ENCODE measurements around the gene MT1H.
"Not testable (repeated sequence)": the region's sequence is repeated elsewhere in the genome, so short reads cannot be mapped to it uniquely, and the experiment has no call there.

MT1H gene

DNA sequence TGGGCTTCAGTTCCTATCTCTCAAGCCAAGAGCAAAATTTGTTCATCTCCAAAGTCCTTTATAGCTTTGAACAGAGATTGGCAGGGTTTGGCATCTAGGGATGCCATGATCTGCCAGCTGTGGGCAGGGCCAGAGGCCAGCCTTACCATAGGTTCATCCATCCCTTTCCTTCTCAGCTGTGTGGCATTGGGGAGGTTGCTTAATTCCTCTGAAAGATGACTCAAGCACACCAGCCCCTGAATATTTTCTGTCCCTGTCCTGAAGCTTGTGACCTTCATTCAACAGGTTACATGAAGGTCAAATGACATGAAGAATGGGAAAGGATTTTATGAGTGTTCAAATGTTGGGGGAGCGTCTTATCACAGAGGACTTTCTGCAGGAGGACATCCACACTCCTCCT, 5.1 kb upstream of the MT1H start:
- no peak for DNase-seq (ENCODE audit: low read depth, low spot score)

DNA sequence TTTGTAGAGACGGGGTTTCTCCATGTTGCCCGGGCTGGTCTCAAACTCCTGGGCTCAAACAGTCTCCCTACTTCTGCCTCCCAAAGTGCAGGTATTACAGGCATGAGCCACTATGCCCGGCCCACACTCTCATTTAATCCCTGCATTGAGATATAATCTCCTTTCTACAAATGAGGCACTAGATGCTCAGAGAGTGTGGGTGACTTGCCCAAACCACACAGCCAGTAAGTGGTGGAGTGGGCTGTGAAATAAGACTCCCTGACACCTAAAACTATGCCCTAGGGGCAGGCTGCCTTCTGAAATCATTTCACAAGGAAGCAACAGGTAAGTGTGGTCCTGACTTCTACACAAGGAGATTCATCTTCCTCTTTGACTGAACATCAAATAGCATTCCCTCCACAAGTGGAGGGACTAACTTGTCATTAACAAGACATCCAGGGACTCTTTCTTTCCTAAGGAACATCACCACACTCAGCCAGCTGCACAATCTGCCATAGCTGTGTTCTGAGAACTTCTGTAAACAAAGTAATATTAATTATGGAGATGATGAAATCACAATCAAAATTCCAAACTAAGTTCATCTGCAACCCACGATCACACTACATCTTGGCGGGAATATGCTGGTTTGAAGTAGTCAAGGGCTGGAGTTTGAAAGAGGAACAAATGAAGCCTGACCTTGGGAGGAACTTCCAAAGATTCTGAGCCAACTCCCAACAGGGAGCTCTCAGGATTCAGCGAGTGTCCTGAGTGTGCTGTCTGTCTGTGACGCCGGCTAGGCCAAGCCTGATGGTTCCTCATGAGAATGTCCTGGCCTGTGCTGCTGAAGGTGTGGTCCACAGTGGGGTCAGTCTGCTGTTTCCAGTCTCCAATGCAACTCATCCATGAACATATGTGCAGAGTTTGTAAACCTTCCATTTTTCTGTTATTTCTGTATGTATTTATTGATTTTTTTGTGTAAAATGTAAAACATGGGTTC, 4.0 kb upstream of the MT1H start:
- not testable (repeated sequence) for DNase-seq (ENCODE audit: low read depth, low spot score)

DNA sequence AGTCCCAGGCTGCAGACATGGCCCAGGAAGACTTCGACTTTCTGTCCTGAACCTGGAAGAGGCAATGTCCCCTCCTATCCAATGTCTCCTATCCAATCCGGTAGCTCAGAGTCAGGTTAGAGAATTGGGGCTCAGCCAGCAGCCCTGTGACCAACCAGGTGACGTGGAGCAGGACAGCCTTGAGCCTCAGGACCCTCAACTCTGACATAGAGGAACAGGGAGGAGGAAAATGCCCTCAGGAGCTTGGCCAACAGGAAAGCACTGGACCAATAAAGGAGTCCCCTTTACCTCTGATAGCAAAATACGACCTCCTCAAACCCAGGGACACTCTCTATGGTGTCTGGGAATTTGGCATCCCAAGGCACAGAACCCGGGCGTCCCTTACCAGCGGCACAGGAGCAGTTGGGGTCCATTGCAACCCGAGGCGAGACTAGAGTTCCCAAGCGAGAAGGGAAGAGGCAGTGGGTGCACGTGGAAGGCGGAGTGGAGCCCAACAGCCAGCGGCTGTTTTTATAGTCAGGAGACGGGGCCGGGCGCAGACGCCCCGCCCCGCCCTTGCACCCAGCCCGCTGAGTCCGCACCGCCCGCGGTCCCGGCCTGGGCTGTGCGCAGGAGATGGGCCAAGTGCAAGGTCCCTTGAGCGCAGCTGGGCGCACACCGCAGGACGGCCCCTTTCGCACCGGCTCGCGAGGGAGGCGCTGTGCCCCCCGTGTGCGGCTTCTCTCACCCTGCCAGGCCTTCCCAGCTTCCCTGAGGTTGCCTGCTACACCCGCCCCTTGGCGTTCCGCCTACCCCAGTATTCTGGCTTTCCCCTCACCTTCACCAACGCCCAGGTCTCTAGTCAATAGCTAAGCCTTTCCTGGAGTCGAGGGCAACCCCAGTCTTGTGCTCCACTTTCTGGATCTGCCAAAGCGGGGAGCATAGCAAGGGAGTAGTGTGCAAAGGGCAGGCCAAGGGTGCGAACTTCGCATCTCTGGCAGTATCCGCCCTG, 1.7 kb upstream of the MT1H start, which contains the start of gene MT1G:
TSS of gene MT1G (minus strand) at position 485 of the 991 bp plus-strand sequence. CDS start at position 413, 72 bp downstream.
- DNase-seq (ENCODE audit: low read depth, low spot score): no peak

DNA sequence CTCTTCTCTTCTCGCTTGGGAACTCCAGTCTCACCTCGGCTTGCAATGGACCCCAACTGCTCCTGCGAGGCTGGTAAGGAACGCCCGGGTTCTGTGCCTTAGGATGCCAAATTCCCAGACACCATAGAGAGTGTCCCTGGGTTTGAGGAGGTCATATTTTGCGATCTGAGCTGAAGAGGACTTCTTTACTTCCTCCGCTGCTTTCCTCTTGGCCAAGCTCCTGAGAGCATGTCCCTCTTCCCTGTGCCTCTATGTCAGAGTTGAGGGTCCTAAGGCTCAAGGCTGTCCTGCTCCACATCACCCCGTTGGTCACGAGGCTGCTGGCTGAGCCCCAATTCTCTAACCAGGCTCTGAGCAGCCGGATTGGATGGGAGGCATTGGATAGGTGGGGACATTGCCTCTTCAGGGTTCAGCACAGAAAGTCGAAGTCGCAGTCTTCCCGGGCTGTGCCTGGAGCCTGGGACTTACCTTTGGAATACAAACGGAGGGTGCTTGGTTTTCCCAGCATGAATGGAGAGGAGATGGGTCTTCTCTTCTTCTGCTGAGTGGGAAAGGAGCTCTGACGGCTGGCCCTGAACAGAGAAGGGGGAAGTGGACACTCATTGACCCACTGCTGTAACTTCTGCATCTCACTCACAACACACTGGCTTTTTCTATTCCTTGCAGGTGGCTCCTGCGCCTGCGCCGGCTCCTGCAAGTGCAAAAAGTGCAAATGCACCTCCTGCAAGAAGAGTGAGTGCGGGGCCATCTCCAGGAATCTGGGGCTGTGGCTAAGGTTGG, 416 bp downstream of the MT1H start:
- DNase-seq (ENCODE audit: low read depth, low spot score): no peak

DNA sequence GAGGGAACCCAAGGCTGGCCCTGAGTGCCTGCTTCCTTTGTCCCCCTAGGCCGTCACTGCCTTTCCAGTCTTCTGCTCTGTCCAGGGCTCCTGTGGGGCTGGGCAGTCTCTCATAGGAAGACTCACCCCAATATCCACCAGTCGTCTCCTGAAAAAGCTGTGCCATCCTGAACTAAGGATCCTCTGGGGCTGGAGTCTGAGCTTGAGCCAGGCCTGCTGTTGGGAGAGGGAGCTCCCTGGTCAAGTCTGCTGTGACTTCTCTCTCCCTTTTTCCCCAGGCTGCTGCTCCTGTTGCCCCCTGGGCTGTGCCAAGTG, 963 bp downstream of the MT1H start:
- no peak for DNase-seq (ENCODE audit: low read depth, low spot score)

DNA sequence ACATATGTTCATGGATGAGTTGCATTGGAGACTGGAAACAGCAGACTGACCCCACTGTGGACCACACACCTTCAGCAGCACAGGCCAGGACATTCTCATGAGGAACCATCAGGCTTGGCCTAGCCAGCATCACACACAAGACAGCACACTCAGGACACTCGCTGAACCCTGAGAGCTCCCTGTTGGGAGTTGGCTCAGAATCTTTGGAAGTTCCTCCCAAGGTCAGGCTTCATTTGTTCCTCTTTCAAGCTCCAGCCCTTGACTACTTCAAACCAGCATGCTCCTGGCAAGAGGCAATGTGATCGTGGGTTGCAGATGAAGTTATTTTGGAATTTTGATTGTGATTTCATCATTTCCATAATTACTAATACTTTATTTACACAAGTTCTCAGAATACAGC, 2.1 kb downstream of the MT1H start:
- not testable (repeated sequence) for DNase-seq (ENCODE audit: low read depth, low spot score)

DNA sequence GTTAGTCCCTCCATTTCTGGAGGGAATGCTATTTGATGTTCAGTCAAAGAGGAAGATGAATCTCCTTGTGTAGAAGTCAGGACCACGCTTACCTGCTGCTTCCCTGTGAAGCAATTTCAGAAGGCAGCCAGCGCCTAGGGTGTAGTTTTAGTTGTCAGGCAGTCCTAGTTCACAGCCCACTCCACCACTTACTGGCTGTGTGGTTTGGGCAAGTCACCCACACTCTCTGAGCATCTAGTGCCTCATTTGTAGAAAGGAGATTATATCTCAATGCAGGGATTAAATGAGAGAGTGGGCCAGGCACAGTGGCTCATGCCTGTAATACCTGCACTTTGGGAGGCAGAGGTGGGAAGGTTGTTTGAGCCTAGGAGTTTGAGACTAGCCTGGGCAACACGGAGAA, 2.6 kb downstream of the MT1H start:
- not testable (repeated sequence) for DNase-seq (ENCODE audit: low read depth, low spot score)

DNA sequence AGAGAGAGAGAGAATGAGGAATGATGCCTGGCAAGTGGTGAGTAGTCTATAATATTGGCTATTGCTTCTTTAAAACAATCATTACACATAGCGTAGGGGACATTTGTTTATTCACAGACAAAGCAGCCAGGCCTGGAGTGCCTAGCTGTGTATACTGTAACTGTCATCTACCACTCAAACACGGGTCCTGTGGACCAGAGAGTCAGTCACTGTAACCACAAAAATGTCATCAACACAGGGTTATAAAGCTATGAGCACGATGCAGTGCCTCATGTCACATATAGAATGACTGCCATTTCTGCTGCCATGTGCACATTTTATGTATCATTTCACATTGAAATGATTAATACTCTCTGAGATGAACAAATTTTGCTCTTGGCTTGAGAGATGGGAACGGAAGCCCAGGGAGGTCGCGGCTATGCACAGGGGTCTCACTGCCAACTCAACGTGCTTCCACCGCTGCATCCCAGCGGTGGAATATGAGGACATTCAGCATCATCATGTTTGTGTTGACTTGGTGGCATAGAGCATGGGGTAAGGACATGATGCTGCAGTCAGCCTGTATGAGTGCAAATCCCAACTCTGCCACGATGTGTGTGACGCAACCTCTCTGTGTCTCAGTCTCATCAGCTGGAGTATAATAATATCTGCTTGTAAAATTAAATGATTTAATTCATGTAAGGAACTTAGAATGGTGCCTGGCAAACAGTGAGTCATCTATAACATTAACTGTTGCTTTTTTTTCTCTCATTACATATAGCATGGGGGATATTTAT, 3.3 kb downstream of the MT1H start:
- DNase-seq (ENCODE audit: low read depth, low spot score): no peak

DNA sequence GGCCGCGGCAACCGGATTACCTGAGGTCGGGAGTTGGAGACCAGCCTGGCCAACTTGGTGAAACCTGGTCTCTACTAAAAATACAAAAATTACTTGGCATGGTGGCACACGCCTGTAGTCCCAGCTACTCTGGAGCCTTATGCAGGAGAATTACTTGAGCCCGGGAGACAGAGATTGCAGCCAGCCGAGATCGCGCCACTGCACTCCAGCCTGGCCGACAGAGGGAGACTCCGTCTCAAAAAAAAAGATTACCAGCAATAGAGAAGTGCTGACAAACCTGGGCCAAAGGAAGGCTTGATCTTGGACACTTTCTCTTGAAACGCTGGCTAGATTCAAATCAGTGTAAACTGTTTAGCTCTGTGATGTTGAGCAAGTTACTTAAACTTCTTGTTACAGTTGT, 4.3 kb downstream of the MT1H start:
- no peak for DNase-seq (ENCODE audit: low read depth, low spot score)

DNA sequence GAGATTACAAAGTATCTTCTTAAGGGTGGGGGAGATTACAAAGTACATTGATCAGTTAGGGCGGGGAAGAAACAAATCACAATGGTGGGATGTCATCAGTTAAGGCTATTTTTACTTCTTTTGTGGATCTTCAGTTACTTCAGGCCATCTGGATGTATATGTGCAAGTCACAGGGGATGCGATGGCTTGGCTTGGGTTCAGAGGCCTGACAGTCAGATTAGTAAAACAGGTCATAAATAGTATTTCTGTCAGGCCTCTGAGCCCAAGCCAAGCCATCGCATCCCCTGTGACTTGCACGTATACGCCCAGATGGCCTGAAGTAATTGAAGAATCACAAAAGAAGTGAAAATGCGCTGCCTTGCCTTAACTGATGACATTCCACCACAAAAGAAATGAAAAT, 5.0 kb downstream of the MT1H start:
- not testable (repeated sequence) for DNase-seq (ENCODE audit: low read depth, low spot score)

DNA sequence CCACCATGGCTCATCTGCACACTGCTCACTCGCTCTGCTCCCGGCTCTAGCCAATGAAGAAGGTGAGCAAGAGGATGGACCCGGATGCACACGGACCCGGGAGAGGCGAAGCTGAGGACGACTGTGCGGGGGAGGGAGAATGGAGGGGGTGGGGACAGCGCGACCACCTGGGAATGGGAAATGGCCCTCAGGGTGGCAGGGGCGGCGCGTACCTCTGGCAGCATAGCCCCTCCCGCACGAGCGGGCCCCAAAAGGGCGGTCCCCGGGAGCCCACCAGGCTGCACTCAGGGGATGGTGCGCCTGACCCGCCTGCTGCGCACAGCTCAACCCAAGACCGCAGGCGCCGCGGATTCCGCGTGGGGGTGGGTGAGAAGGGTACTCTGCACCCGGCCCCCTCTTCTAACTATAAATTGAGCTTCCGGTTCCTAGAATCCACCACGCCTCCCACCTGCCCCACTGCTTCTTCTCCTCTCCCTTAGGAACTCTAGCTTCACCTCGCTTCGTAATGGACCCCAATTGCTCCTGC, 6.1 kb downstream of the MT1H start:
- peak; percentile 16 for DNase-seq (ENCODE audit: low read depth, low spot score)

DNA sequence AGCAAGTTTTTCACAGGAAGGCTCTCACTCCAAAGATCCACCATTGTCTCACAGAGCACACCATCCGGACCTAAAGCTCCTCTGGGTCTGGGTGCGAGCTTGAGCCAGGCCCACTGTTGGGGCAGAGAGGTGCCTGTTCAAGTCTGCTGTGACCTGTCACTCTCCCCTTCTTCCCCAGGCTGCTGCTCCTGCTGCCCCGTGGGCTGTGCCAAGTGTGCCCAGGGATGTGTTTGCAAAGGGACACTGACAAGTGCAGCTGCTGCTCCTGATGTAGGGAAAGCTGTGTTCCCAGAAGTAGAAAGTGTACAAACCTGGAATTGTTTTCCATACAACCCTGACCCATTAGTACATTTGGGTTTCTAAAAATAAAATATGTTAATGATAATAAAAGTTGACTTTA, 7.9 kb downstream of the MT1H start:
- no peak for DNase-seq (ENCODE audit: low read depth, low spot score)

DNA sequence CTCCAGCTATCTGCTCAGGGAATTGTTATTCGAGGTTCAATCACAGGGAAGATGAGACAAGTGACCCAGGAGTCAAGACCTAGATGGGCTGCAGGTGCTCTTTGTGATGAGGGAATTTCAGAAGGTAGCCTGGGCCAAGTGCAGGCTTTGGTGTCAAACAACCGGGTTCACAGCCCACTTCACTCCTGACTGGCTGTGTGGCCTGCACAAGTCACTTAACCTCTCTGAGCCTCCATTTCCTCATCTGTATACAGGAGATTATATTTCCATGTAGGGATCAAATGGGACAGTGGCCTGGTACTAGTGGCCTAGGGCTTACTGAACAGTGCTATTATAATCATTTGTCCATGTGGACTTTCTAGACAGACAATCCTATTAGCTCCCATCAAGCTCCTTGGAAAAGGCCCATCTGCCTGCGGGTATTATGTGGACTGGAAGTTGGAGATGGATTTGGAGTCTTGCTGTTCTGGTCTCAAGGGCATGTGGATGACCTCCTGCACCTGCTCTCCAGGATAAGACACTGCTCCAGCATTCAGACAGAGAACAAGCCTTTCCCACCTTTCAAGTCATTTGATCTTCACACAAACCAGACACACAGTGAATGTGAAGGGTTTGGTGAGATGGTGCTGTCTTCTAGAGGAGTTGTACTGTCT, 9.6 kb downstream of the MT1H start:
- DNase-seq (ENCODE audit: low read depth, low spot score): no peak

DNA sequence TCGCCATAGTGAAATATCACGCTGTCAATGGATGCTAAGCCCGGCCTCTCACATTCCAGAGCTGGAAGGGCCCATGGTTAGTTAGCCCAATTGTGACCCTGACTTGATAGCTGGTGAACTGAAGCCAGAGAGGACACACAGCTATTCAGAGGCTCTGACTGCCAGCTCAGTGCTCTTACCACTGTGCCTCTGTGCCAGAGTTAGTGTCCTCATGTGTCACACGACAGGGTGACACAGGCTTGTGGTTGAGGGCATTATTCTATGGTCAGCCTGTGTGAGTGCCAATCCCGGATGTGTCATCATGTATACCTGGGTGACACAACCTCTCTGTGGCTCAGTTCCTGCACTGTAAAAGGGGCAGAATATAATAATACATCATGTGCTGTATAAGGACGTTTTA, 10.2 kb downstream of the MT1H start:
- DNase-seq (ENCODE audit: low read depth, low spot score): no peak

DNA sequence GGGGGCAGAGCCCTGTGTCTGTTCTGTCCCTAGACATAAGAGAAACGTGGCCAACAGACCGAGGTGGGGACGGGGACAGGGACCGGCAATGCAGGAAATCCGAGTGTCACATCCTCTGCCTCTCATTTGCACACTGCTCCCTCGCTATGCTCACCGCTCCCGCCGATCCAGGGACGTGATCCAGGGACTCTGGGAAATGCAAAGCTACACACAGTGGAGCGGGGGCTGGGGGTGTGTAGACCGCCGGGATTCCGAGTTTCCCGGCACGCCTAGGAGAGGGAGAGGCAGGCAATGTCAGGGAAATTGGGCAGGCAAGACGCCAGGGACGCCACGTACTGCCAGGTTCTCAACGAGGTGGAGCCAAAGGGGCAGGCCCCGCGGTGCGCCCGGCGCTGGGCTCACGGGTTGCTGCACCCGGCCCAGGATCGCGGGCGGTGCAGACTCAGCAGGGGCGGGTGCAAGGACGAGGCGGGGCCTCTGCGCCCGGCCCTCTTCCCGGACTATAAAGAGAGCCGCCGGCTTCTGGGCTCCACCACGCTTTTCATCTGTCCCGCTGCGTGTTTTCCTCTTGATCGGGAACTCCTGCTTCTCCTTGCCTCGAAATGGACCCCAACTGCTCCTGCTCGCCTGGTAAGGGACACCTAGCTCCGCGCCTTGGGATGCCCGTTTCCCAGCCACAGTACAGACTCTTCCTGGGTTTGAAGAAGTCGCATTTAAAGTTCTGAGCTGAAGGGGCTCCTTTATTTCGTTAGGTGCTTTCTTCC, 12.5 kb downstream of the MT1H start, which contains the start of gene MT1X:
TSS of gene MT1X (plus strand) at position 532 of the 764 bp plus-strand sequence. CDS start at position 603, 71 bp downstream.
- peak; percentile 74 for DNase-seq (ENCODE audit: low read depth, low spot score)

DNA sequence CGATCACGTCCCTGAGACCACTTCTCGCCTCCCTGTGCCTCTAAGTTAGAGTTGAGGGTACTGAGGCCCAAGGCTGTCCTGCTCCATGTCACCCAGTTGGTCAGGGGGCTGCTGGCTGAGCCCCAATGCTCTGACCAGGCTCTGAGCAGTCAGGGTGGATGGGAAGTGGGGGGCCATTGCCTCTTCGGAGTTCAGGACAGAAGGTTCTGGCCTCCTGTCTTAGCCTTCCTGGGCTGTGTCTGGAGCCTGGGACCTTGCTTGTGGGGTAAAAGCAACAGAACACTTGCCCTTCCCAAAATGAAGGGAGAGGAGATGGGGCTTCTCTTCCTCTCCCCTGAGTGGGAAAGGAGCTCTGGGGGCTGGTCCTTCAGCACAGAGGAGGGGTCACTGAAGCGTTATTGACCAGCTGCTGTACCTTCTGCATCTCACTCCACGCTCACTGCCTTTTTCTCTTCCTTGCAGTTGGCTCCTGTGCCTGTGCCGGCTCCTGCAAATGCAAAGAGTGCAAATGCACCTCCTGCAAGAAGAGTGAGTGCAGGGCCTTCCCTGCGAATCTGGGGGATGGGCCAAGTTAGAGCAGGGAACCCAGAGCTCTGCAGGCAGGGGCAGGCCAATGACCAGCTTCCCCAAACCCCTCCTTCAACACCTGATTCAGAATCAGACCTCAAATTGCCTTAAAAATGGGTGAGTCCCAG, 13.2 kb downstream of the MT1H start:
- DNase-seq (ENCODE audit: low read depth, low spot score): no peak

DNA sequence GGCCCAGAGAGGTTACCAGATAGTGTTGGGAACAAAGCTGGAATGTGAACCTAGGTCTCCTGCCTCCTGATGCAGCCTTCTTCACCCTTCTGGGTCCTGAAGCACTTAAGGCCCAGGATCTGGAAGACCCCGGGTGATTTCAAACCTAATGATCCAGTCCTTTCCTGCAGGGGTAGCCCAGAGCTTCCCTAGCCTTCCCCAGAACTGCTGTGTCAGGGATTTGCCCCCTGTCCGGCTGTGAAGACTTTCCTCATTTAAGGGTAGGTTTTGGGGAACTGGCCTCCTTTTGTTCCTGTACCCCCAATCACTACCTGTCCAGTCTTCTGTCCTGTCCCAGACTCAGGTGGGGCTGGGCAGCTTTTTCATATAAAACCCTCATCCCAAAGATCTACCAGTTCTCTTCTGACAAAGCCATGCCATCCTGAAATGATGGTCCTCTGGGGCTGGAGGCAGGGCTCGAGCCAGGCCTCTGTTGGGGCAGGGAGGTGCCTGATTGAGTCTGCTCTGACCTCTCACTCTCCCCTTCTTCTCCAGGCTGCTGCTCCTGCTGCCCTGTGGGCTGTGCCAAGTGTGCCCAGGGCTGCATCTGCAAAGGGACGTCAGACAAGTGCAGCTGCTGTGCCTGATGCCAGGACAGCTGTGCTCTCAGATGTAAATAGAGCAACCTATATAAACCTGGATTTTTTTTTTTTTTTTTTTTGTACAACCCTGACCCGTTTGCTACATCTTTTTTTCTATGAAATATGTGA, 14.0 kb downstream of the MT1H start:
- no peak for DNase-seq (ENCODE audit: low read depth, low spot score)

Measured in activated CD4-positive, CD25-positive, alpha-beta regulatory T cell treated with anti-CD3 and anti-CD28 coated beads, Interleukin-2, amount 50 U/mL, for 16 hours (primary cell).